ENCODE measurements around the gene TTC3. TPM values are rescaled to one million over a fixed set of nuclear protein-coding genes. Genes with fewer than 3 reads are reported as not detected.
"Not testable (repeated sequence)": the region's sequence is repeated elsewhere in the genome, so short reads cannot be mapped to it uniquely, and the experiment has no call there.

TTC3 gene
- total RNA-seq, 2 experiments from 2014 or later, result 73.5 to 90.0 TPM

DNA sequence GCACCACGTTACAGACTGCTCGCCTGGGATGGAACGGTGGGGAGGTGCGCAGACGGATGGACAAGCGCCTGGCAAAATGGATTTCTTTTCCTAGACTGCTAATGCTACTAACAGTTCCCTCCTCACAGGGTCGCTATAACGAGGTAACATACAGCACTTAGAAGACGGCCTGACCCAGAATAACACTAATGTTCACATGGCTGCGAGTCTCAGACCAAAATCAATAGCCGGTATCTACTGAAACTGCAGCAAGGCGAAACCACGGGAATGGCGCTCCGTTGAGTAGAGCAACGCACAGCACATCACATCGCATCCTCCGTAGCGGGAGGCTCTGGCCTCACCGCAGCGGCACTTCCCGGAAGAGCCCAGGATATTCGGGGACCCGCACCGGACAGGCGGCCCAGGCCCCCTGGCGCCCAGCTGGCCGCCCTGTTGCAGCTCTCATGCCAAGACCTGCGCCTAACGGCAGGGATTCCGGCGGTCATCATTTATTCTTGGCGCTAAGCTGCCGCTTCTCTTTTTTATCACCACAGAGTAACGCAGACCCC is 147.5 kb downstream of the TTC3 start:
- CTCF ChIA-PET (ENCODE audit: unreplicated experiment), result no interaction called here
- Histone ChIP-seq H3K4me3 (ENCODE audit: low read depth, low read length, poor library complexity, severe bottlenecking) (peak overlapping the region; percentile 68), H3K79me2 (ENCODE audit: insufficient read depth, low read depth, low read length) (peaks cover 19% of the 10 kb centered on the region; the same call in 1 of the 2 replicates), H3K9me2 (ENCODE audit: insufficient read depth, low read length) (no peaks in the 10 kb centered on the region), H3K4me2 (ENCODE audit: low read length) (peak overlapping the region; percentile 77), H3K9me3 (ENCODE audit: low read length) (no peaks in the 10 kb centered on the region), H3K36me3 (ENCODE audit: insufficient read depth, low read length) (peaks cover 27% of the 10 kb centered on the region), H3K4me1 (ENCODE audit: insufficient read depth, low read length, poor library complexity, severe bottlenecking) (peaks cover 16% of the 10 kb centered on the region), H3K27ac (ENCODE audit: low read depth, low read length, poor library complexity, severe bottlenecking) (peak overlapping the region; percentile 63), H2AFZ (ENCODE audit: low read length) (peak overlapping the region; percentile 90), H4K20me1 (ENCODE audit: insufficient read depth, low read length) (no peaks in the 10 kb centered on the region)
- DNase-seq (ENCODE audit: low spot score), result no peak
- no TSS peak for BruUV-seq (replicated peaks)
- no peak for TF ChIP-seq EZH2phosphoT487 (IDR thresholded peaks at IDR 0.05; ENCODE audit: borderline replicate concordance, low read depth, low read length)
- TF ChIP-seq, protein P1, sequence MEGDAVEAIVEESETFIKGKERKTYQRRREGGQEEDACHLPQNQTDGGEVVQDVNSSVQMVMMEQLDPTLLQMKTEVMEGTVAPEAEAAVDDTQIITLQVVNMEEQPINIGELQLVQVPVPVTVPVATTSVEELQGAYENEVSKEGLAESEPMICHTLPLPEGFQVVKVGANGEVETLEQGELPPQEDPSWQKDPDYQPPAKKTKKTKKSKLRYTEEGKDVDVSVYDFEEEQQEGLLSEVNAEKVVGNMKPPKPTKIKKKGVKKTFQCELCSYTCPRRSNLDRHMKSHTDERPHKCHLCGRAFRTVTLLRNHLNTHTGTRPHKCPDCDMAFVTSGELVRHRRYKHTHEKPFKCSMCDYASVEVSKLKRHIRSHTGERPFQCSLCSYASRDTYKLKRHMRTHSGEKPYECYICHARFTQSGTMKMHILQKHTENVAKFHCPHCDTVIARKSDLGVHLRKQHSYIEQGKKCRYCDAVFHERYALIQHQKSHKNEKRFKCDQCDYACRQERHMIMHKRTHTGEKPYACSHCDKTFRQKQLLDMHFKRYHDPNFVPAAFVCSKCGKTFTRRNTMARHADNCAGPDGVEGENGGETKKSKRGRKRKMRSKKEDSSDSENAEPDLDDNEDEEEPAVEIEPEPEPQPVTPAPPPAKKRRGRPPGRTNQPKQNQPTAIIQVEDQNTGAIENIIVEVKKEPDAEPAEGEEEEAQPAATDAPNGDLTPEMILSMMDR (conservative IDR thresholded peaks at IDR 0.05; ENCODE audit: low read length), result no peak
- intact Hi-C loops (cut with micrococcal nuclease; ENCODE audit: unreplicated experiment), result no loop called here
- POLR2A ChIA-PET, result interaction anchor here (0.6 to 1.1 kb wide), 3 partner anchors 47 to 1290 kb away, joined by 3 to 4 read pairs (median 4); partner anchors contain the start of gene VPS26C

DNA sequence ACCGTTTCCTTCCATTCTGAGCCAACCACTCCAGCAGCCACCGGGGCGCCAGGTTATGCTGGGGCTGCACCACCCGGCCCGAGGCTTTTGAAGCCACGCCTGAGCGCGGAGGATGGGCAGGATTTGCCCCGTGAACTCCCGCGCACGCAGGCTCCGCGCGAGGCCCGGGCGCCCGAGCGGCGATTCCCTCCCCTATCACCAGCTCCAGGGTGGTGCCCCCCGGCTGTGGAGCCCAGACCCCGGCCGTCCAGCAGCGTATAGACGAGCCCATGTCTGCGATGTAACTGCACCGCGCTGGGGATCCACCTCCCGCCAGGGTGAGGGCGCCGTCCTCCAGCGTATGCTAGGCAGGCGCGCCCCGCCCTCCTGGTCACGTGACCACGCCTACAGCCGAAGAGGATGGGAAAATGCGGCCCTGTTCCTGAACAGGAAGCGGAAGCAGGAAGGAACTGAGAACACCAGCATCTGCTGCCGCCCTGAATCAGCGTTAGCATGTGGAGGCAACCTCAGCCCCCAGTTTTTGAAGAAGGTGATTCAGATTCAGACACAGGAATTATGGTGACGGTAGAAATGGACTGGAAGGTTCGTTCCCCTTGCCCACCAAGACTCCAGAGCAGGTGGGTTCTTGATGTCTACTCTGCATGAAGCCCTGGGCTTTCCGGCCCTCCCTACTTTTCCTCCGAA is 148.1 kb downstream of the TTC3 start:
- Histone ChIP-seq H3K79me2 (ENCODE audit: insufficient read depth, low read depth, low read length) (peaks cover 19% of the 10 kb centered on the region; the same call in 1 of the 2 replicates), H3K36me3 (ENCODE audit: insufficient read depth, low read length) (peaks cover 33% of the 10 kb centered on the region), H3K4me2 (ENCODE audit: low read length) (peak overlapping the region; percentile 77), H3K9me2 (ENCODE audit: insufficient read depth, low read length) (no peaks in the 10 kb centered on the region), H3K27ac (ENCODE audit: low read depth, low read length, poor library complexity, severe bottlenecking) (peak overlapping the region; percentile 63), H3K4me1 (ENCODE audit: insufficient read depth, low read length, poor library complexity, severe bottlenecking) (peaks cover 16% of the 10 kb centered on the region), H3K9me3 (ENCODE audit: low read length) (no peaks in the 10 kb centered on the region), H2AFZ (ENCODE audit: low read length) (peak overlapping the region; percentile 90), H4K20me1 (ENCODE audit: insufficient read depth, low read length) (no peaks in the 10 kb centered on the region), H3K4me3 (ENCODE audit: low read depth, low read length, poor library complexity, severe bottlenecking) (peak overlapping the region; percentile 68)
- TF ChIP-seq, protein P1 (conservative IDR thresholded peaks at IDR 0.05; ENCODE audit: low read length), result peak; percentile 77
- no peak for TF ChIP-seq EZH2phosphoT487 (IDR thresholded peaks at IDR 0.05; ENCODE audit: borderline replicate concordance, low read depth, low read length)
- no TSS peak for BruUV-seq (replicated peaks)
- intact Hi-C loops (cut with micrococcal nuclease; ENCODE audit: unreplicated experiment), result loop anchor here (1.0 kb wide), 2 partner anchors 46 to 145 kb away; partner anchors contain the start of genes DYRK1A and VPS26C
- ChIA-PET CTCF (ENCODE audit: unreplicated experiment) (no interaction called here), POLR2A (interaction anchor here (1.1 kb wide), 1 partner anchor 46 kb away, joined by 4 read pairs; the partner anchor contains the start of gene VPS26C)
- peak; percentile 97 for DNase-seq (ENCODE audit: low spot score)

DNA sequence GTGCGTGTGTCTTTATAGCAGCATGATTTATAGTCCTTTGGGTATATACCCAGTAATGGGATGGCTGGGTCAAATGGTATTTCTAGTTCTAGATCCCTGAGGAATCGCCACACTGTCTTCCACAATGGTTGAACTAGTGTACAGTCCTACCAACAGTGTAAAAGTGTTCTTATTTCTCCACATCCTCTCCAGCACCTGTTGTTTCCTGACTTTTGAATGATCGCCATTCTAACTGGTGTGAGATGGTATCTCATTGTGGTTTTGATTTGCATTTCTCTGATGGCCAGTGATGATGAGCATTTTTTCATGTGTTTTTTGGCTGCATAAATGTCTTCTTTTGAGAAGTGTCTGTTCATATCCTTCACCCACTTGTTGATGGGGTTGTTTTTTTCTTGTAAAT is 149.2 kb downstream of the TTC3 start:
- CTCF ChIA-PET (ENCODE audit: unreplicated experiment); H3K9me3 ChIP-seq (ENCODE audit: low read length); H4K20me1 ChIP-seq (ENCODE audit: insufficient read depth, low read length); intact Hi-C loops (cut with micrococcal nuclease; ENCODE audit: unreplicated experiment); H3K9me2 ChIP-seq (ENCODE audit: insufficient read depth, low read length); DNase-seq (ENCODE audit: low spot score); BruUV-seq (replicated peaks); H3K4me3 ChIP-seq (ENCODE audit: low read depth, low read length, poor library complexity, severe bottlenecking); POLR2A ChIA-PET; H2AFZ ChIP-seq (ENCODE audit: low read length); H3K4me2 ChIP-seq (ENCODE audit: low read length); H3K27ac ChIP-seq (ENCODE audit: low read depth, low read length, poor library complexity, severe bottlenecking): not testable (repeated sequence)
- Histone ChIP-seq H3K4me1 (ENCODE audit: insufficient read depth, low read length, poor library complexity, severe bottlenecking) (peaks cover 16% of the 10 kb centered on the region), H3K79me2 (ENCODE audit: insufficient read depth, low read depth, low read length) (peaks cover 19% of the 10 kb centered on the region; the same call in 1 of the 2 replicates), H3K36me3 (ENCODE audit: insufficient read depth, low read length) (peaks cover 44% of the 10 kb centered on the region)
